Omental fat pad (tissue), 4 donors: ENCODE data around the gene DTX2. TPM values are rescaled to one million over a fixed set of nuclear protein-coding genes. Genes with fewer than 3 reads are reported as not detected.
A peak's percentile ranks its signal among the peaks of the same experiment; 100 is the strongest.
"Not testable (repeated sequence)": the region's sequence is repeated elsewhere in the genome, so short reads cannot be mapped to it uniquely, and the experiment has no call there.

Experiments
- ATAC-seq: fragments of 150-250 bp; one replicate; pipeline ENCODE4 v1.9.1; 2016; ENCODE audit warnings: mild to moderate bottlenecking, moderate library complexity; ENCODE audit not compliant: low FRiP score
- DNase-seq: peaks from one replicate; pipeline ENCODE4 v3.0.0-alpha.2; 2019; ENCODE audit warnings: low spot score
- CTCF ChIP-seq, 3 donors: fragments of 450-650 bp; IDR thresholded peaks; one replicate each; pipeline ENCODE4 v1.5.1; 2016 to 2017; ENCODE audit warnings: antibody characterized with exemption in 3 of 3, mild to moderate bottlenecking in 3 of 3, moderate library complexity in 2 of 3
- total RNA-seq, 4 donors: library from RNA; depleted of rRNA; stranded (reverse); fragments of >200 nt; gene quantifications; one replicate each; pipeline ENCODE4 v1.1.0, GENCODE V29; 2016

Gene DTX2
- total RNA-seq, result 10 to 100 TPM; 15.1 to 32.2 (median 22.1) TPM

GRCh38 chr7:76461464-76462101, at the start of gene DTX2:
Gene DTX2 (plus strand): TSS chr7:76461709. CDS start chr7:76480510, 18,801 bp downstream.
- not testable (repeated sequence) for DNase-seq
- peak; percentile 89 for ATAC-seq

- no peak for TF ChIP-seq CTCF (IDR thresholded peaks at IDR 0.05)
- no peak for DNase-seq
- no peak for ATAC-seq
Measured at GRCh38 chr7:76412249-76412648, 49.3 kb upstream of the DTX2 start.

- not testable (repeated sequence) for ATAC-seq, DNase-seq
Measured at GRCh38 chr7:76417654-76418310, 43.7 kb upstream of the DTX2 start.

- DNase-seq, result not testable (repeated sequence)
- ATAC-seq, result peak; percentile 26
Measured at GRCh38 chr7:76421097-76421496, 40.4 kb upstream of the DTX2 start.

- ATAC-seq, result no peak
- DNase-seq, result no peak
- no peak for TF ChIP-seq CTCF (IDR thresholded peaks at IDR 0.05)
Measured at GRCh38 chr7:76423666-76424412, 37.7 kb upstream of the DTX2 start.

GRCh38 chr7:76424413-76425111, 36.9 kb upstream of the DTX2 start, which contains the start of gene ZP3:
Gene ZP3 (plus strand): TSS chr7:76424950. CDS start chr7:76424965, 15 bp downstream.
- no peak for DNase-seq
- no peak for TF ChIP-seq CTCF (IDR thresholded peaks at IDR 0.05)
- no peak for ATAC-seq

- ATAC-seq (no peak), DNase-seq (no peak)
- no peak for TF ChIP-seq CTCF (IDR thresholded peaks at IDR 0.05)
Measured at GRCh38 chr7:76425156-76425555, 36.4 kb upstream of the DTX2 start.

GRCh38 chr7:76425558-76425957, 36.0 kb upstream of the DTX2 start:
- not testable (repeated sequence) for DNase-seq, ATAC-seq
